B cell (primary cell): ENCODE results near the gene MEAK7.

Experiments used
- EZH2 ChIP-seq: IDR thresholded peaks from 2 replicates; pipeline ENCODE4 v1.6.1; 2012; ENCODE audit warnings: borderline replicate concordance, low read depth, mild to moderate bottlenecking, moderate library complexity, low read length; ENCODE audit not compliant: insufficient read depth, poor library complexity, severe bottlenecking
- TF ChIP-seq, protein P1 (sequence below): fragments of 200-600 bp; IDR thresholded peaks from one replicate; pipeline ENCODE4 v1.8.0; 2022; ENCODE audit warnings: antibody characterized with exemption, mild to moderate bottlenecking

DNA sequence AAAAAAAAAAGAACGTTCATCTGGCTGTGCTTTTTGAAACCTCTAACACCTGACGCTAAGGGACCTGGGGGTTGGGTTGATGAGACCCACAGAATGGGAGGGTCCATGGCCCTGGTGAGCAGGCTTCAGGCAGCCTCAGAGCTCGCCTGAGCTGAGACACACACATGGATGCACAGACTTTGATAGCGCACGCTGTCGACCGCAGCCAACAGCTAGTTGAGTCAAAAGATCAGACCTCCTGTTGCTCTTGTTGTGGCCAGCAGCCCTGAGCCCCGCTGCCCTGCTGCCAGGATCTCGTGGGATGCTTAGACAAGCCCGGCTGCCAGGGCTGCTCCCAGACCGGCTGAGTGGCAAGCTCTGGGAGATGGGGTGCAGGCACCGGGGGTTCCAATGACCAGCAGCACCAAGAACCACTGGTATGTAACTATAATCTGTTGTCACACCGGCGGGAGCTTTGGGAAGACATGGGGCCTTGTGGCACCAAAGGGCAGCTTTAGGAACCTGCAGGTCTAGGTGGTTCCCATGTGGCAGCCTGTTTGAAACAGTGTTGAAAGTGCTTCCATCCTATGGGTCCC, 20.0 kb upstream of the MEAK7 start:
- TF ChIP-seq, protein P1, sequence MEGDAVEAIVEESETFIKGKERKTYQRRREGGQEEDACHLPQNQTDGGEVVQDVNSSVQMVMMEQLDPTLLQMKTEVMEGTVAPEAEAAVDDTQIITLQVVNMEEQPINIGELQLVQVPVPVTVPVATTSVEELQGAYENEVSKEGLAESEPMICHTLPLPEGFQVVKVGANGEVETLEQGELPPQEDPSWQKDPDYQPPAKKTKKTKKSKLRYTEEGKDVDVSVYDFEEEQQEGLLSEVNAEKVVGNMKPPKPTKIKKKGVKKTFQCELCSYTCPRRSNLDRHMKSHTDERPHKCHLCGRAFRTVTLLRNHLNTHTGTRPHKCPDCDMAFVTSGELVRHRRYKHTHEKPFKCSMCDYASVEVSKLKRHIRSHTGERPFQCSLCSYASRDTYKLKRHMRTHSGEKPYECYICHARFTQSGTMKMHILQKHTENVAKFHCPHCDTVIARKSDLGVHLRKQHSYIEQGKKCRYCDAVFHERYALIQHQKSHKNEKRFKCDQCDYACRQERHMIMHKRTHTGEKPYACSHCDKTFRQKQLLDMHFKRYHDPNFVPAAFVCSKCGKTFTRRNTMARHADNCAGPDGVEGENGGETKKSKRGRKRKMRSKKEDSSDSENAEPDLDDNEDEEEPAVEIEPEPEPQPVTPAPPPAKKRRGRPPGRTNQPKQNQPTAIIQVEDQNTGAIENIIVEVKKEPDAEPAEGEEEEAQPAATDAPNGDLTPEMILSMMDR, result no peak
- TF ChIP-seq EZH2, result no peak
